EH (cell line): ENCODE data around the gene VPS35L.

Source experiments
- DNase-seq: peaks from one replicate; pipeline ENCODE4 v3.0.0-alpha.2; 2015; ENCODE audit warnings: low read depth

Gene VPS35L, protein sequence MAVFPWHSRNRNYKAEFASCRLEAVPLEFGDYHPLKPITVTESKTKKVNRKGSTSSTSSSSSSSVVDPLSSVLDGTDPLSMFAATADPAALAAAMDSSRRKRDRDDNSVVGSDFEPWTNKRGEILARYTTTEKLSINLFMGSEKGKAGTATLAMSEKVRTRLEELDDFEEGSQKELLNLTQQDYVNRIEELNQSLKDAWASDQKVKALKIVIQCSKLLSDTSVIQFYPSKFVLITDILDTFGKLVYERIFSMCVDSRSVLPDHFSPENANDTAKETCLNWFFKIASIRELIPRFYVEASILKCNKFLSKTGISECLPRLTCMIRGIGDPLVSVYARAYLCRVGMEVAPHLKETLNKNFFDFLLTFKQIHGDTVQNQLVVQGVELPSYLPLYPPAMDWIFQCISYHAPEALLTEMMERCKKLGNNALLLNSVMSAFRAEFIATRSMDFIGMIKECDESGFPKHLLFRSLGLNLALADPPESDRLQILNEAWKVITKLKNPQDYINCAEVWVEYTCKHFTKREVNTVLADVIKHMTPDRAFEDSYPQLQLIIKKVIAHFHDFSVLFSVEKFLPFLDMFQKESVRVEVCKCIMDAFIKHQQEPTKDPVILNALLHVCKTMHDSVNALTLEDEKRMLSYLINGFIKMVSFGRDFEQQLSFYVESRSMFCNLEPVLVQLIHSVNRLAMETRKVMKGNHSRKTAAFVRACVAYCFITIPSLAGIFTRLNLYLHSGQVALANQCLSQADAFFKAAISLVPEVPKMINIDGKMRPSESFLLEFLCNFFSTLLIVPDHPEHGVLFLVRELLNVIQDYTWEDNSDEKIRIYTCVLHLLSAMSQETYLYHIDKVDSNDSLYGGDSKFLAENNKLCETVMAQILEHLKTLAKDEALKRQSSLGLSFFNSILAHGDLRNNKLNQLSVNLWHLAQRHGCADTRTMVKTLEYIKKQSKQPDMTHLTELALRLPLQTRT

DNA sequence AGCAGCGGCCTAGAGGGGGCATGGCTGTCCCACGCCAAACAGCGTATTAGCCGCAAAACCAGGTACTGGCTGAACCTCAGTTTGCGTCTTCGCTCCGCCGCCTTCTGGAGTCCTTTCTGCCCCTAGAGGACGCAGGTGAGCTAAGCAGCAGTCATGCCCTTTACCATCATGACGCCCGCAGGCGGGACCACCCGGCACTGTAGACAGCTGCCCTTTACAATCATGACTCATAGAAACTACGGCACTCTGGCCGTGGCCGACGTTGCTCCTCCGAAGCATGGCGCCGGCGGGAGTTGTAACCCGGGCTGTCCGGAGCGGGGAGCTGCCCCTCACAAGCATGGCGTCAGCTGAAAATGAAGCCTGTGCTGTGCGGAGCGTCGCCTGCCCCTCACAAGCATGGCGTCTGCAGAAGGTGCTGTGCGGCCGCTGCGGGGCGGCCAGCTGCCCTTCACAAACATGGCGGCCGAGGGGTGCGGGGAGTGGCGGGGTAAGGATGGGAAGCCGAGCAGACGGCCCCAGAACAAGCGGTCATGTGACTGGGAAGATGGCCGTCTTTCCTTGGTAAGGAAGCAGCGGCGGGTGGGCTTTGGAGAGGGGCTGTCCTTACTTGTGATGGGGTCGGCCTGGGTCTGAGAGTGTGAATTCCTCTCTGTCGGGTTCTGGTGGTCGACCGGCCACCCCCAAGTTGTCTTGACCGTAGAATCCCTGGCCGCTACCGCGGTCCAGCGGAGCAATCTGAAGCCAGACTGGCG, at the start of gene VPS35L:
TSS of gene VPS35L (plus strand) at position 518 of the 752 bp plus-strand sequence. CDS start at position 545, 27 bp downstream.
- peak; percentile 98 for DNase-seq

DNA sequence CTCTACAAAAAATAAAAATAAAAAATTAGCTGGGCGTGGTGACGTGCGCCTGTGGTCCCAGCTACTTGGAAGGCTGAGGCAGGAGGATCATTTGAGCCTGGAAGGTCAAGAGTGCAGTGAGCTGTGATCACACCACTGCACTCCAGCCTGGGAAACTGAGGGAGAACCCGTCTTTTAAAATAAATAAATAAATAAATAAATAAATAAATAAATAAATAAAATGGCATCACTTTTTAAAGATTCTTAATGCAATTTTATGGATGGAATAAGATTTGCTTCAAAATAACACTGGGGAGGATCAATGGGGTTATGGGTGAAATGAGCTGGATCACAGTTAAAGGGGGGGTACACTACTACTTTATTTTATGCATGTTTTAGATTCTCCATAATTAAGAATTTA, 48.5 kb upstream of the VPS35L start:
- no peak for DNase-seq

DNA sequence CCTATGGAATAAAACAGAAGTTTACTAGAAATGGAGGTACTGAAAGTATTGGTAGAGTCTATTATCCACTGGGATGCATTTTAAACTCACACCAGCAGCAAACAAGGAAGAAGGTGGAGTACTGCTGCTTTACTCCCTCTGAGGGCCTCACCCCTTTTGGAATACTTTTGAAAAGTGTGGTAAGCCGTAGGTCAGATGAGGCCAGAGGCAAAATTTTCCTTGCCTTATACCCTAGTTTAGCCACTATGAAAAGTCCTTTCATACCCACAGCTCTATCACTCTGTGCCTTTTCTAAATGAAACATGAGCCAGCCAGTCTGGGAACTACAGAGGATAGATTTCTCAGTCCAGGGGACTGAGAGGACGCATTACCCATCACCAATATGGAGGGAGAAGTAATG, 47.6 kb upstream of the VPS35L start:
- no peak for DNase-seq

DNA sequence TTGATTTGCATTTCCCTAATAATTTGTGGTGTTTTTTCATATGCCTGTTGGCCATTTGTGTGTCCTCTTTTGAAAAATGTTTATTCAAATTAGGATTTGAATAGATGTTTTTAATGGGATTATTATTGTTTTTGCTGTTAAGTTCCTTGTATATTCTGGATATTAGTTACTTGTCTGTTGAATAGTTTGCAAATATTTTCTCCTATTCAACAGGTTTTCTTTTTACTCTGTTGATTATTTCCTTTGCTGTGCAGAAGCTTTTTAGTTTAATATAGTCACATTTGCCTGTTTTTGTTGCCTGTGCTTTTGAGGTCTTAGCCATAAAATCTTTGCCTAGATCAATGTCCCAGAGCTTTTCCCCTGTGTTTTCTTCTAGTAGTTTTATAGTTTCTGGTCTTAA, 43.2 kb upstream of the VPS35L start:
- DNase-seq = no peak

DNA sequence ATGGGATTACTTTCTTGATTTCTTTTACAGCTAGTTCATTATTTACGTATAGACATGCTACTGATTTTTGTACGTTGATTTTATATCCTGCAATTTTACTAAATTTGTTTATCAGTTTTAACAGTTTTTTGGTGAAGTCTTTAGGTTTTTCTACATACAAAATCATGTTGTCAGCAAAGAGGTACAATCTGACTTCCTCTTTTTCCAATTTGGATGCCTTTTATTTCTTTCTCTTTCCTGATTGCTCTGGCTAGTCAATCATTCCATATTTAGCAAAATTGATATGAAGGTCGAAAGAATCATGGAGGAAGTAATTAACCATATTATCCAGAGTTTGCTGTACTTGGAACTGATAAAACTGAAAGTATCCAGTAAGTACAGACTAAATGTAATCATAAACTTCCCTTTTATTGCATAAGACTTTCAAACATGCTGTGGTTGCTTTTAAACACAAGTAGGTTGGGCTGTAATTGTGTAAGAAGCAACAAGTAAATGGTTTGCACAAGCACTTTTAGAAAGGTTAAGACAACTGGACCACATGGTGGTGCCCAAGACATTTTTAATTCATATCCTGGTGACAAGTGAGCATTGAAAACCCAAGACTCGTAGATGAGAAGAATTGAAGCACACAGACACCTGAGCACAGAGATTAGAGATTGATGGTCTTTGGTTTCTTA, 42.0 kb upstream of the VPS35L start:
- no peak for DNase-seq

DNA sequence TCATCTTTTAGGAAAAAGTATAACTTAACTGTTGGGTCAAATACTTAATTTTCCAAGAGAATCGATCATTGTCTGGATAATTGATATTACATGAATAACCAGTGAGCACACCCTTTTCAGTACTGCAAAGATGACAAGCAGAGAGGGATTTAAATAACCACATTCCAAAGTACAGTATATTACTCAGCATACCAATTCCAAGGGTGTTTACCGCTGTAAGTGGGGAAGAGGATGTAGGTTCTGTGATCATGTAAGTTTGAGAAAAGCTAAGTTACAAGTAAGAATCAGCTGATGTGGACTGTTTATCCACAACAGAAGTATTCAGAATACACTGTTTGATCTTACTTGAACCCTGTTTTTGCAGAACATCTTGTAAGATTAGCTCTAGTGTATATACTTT, 39.7 kb upstream of the VPS35L start:
- peak; percentile 16 for DNase-seq

DNA sequence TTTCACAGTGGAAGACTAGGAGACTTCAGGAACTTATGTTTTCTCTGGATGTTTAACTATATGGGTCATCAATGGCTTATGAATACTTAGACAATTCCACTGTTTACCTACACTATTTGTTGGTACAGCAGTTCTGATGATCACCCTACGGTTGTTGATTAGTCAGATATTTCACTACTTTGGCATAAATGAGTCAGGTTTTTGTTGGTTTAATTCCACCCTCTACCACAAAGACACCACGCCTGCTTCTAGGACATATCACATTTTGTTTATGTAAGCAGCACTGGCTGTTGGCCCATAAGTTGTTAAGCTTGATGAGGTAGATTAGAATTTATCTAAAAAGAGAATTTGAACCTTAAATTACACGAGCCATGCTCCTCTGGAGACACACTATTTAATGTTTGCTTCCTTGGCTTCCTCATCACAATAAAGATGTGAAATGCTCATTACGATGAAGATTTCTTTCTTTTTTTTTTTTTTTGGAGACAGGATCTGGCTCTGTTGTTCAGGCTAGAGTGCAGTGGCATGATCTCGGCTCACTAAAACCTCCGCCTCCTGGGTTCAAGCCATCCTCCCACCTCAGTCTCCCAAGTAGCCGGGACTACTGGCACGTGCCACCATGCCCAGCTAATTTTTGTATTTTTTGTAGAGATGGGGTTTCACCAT, 37.9 kb upstream of the VPS35L start:
- peak; percentile 46 for DNase-seq

DNA sequence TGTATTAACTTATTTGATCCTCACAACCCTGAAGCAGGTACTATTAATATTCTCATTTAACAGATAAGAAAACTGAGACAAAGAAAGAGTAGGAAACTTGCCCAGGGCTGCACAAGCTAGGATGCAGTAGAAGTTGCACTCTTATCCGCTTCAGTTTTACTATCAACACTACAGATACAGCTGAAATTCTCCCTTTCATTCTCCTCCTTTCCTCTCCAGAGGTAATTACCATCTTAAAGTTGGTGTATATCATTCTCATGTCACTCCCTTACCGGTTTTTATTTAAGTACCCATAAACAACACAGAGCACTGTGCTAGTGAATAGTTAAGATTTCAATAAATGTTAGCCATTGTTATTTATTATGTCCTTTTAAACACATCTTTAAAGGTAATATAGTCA, 37.1 kb upstream of the VPS35L start:
- no peak for DNase-seq

DNA sequence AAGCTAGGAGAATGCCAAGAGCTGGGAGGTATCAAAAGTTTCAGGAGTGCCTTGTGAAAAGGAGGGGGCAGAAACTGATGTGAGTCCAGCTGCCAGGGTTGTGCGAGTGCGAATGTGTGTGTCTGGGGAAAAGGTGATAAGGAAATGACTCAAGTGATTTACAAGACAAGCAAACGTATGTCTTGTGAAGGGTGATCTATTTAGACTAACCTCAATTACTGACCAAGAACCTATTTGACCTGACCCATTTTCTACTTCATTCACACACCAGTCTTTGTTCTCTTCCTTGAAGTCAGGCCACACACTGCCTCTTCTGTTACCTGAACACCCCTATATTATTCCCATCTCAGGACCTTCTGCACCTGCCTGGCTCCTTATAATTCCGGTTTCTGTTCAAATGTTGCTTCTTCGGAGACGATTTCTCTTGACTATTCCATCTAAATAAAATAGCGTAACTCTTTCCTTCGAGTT, 34.6 kb upstream of the VPS35L start:
- DNase-seq = peak; percentile 21

DNA sequence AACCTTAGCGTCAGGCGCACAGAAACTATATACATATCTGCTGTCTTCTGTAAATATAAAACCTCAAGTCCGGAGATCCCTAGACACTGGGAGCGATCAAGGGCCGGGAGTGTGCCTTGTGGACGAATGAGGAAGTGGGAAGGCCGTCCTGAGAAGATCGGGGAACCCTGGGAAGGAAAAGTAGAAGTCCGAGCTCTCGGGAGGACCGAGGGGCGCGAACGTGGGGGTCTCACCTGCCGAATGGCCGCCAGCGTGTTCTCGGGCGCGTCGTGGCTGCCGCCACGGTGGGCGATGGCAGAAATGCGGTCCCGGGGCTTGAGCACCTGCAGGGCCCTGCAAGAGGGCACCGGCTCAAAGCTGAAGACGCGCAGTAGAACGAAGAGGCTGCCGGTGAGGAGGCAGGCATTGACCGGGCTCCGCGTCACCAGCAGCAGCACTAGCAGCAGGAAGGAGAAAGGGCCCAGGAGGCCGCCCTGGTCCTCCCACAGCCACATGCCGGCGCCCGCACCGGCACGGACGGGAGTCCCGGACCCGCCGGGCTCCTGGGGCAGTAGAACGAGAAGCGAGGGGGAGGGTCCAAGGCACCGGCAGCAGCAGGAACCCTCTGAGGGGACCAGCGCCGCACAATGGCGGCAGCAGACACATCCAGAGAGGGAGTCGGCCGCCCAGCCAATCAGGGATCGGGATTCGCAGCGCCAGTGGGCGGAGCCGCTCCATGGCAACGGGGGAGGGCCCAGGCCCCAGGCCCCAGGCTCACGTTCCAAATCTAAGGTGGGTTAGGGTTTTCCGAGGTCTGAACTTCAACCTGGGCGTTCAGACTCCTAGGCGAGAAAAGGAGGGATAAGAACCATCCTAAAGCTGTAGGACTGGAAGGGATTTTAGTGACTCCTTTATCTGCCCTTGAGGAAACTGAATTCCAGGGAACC, 33.8 kb upstream of the VPS35L start, which contains the start of gene GDE1:
TSS of gene GDE1 (minus strand) at position 628 of the 926 bp plus-strand sequence. CDS start at position 494, 134 bp downstream.
- peak; percentile 92 for DNase-seq

DNA sequence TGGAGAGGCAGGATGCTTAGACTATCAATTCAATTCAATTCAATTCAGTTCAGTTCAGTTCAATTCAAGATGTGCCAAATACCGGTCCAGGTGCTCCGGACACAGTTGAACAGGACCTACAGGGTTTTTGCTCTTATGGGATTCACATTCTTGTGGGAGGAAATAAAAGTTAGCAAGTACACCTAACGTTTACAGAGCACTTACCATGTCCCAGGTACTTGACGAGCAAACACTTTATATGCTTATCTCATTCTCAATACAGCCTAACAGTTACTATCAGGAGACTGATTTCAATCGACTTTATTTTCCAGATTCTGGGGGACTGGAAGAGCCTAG, 33.1 kb upstream of the VPS35L start:
- DNase-seq = no peak

DNA sequence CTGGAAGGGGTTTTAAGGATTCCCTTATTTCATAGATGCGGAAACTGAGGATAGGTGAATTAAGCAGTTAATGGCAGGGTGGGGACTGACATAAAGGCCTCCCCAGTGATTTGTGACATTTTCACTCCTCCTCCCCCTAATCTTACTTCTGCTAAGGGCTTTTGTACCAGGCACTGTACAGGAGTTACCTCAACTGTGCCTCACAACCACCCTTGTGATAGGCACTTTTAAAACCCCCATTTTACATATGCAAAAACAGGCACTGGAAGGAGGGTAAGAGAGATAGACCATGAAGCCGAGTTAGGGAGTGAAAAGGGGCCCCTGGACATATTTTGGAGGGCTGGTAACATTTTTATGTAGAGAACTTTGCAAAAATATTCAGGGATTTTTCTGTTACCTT, 32.7 kb upstream of the VPS35L start:
- DNase-seq = no peak

DNA sequence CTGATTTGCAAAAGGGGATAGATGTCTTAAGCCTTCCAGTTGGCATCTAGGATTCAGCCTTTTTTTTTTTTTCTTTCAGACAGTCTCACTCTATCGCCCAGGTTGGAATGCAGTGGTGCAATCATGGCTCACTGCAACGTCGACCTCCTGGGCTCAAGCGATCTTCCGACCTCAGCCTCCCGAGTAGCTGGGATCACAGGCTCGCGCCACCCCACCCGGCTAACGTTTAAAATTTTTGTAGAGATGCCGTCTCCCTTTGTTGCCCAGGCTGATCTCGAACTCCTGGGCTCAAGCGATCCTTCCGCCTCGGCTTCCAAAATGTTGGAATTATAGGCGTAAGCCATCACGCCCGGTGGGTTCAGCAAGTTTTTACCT, 32.3 kb upstream of the VPS35L start:
- DNase-seq = no peak

DNA sequence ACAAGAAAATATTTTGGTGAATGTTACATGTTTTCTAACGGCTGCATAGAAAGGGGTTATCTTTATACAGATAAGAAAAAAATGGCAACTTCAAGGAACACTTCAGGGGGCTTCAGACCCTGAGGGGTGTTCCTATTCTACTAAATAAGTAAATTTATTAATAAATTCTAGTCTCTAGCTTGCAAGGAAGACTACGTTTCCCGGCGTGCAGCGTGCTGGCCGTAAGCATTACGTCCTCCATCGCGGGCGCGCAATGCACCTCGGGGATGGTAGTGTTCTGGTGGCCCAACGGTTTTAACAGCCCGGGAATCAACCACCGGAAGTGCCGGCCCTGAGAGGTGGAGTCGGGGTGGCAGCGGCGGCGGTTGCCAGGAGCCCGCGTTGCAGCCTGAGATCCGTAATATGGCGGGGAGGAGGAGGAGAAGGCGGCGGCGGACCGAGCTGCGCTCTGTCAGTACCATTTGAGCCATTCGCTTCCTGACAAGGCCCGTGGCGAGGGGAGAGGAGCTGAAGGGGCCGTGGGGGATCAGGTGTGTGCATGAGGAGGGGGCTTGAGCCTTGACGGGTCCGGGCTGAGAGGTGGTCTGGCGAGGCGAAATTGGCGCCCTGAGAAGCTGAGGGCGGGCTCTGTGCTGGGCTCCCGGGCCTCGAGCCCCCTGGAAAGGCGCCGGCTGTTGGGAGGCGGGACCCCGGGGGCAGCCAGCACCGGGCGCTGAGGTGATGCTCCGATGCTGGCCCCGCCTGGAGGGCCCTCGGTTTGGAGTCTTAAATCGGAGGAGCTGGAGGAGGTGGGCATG, 31.7 kb upstream of the VPS35L start, which contains the start of gene CCP110:
TSS of gene CCP110 (plus strand) at position 384 of the 797 bp plus-strand sequence. CDS start 3,940 bp downstream, outside the sequence.
- DNase-seq = peak; percentile 96

DNA sequence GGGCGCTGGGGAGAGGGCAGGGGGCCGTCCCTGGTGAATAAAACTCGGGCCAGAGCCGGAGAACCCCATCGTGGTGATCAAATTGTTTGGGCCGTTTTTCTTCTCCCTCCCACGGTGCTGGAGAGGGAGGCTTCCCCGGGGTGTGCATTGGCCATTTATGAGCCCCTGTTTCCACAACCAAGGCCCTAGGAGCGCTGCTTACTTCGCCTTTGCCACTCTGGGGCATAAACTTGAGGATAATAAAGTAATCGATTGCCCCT, 31.2 kb upstream of the VPS35L start:
- DNase-seq = no peak

DNA sequence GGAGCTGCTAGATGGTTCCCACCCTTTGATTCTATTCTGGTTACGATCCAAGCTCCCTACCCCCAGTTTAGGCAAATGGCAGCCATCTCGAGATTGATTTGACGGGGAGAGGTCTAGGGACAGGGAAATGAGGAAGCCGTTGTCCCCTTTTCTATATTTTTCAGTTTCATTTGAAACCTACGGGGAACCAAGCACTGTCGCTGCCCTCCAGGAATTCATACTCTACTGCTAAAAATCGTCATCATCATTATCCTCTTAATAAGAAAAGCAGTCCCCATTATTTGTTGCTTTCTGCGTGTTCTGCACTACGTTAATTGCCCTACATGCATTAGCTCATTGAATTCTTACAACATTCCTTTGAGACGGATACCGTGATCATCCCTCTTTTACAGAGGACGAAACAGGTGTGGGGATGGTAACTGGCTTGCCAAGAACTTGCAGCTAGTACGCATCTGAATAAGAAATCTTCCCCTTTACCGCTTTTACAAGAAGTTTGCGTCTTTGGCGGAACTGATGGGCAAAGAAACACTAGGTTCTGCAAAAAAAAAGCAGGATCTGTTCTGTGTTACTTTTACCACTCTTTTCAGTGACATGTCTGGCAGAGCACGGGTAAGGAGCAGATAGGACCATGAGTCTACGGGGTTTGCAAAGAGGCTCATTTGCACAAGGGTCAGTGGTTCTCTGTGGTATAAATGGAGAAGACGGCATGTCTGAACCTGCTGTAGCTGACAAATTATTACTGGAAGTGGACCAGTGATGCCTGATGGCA, 30.7 kb upstream of the VPS35L start:
- DNase-seq = peak; percentile 9

DNA sequence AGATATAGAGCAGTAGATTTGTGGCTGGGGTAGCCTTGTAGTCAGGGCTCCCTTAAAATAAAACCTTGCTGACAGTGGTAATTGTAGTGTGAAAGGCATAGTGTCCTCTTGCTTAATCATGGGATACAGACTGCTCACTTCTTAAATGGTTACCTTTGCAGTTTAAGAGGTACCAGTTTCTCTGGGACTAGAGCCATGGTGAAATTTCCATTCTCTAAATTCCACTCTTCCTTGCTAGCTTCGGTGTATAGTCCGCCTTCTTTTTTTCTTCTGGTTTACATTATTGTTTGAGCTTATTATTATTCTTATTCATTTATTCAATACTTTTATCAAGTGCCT, 30.1 kb upstream of the VPS35L start:
- DNase-seq = no peak

DNA sequence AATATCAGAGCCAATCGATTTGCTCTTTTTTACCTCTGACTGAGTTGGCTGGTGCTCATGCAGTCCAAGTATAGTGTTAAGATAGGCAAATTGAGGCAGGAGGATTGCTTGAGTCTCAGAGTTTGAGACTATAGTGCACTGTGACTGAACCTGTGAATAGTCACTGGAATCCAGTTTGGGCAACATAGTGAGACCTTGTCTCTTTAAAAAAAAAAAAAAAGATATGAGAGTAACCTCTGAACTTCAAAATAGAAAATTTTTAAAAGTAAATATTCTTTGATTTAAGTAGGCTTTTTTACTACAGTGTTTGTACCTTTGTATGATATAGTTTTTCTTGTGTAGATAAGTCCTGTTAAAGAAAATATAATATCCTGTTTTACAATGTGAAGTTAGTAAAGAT, 28.3 kb upstream of the VPS35L start:
- no peak for DNase-seq

DNA sequence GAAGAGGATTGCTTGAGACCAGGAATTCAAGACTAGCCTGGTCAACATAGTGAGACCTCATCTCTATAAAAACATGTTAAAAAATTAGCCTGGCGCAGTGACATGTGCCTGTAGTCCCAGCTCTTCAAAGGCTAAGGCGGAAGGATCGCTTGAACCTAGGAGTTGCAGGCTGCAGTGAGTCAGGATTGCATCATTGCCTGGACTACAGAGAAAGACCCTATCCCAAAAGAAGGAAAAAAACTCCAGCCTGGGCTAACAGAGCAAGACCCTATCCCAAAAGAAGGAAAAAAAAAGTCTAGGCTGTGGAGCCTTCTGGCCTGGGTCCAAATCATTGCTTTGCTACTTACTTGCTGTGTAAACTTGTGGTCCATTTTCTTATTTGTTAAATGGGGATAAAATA, 26.8 kb upstream of the VPS35L start:
- no peak for DNase-seq
